GM12865 (cell line): ENCODE measurements around the gene NKTR.

Source experiments
- DNase-seq: peaks from one replicate; pipeline ENCODE4 v3.0.0; 2010; ENCODE audit warnings: low read depth
- H3K4me3 ChIP-seq: 2 replicates; pipeline ENCODE4 v1.5.1; 2011; ENCODE audit warnings: mild to moderate bottlenecking, low read depth, low read length, control low read depth
- TF ChIP-seq, protein P1 (sequence below): IDR thresholded peaks from 2 replicates; pipeline ENCODE4 v1.5.1; 2011; ENCODE audit warnings: low read length, control low read depth, low read depth, inconsistent platforms; ENCODE audit not compliant: insufficient read depth; ENCODE audit errors: missing control alignments

Gene NKTR

DNA sequence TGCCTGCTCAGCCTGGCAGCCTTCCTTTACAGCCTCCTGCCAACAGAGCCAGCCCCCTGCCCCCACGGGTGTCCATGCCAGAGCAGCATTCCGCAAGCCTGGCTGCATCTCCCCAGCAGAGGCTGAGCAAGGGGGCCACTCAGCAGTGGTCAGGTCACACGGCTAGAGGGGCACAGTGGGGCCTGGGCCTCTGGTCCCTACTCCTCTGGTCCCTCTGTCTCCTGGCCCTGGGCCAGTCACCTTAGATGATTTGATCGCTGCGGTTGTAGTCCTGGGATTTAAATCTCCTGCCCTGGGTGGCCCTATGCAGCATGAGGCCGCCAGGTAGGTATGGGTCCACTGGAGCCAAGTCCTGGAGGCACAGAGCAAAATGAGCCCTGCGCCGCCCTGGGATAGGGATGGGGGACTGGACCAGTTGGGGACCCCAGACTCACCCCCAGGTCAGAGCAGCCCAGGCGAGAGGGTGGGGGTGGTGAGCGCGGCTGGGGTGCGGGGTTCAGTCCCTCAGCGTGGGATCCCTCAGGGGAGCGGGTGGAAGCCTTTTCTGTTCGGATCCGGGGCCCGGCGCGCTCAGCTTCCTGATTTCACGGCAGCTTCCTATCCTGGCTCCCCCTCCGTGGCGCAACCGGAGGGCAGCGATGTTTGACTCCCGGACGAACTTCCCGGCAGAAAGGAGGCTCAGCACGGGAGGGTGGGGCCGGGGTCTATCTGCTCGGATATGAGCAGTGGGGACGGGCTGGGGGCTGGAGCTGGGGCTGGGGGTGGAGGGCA lies 53.3 kb downstream of the NKTR start, which contains the start of gene ZBTB47:
ZBTB47 (plus strand) TSS at position 138 of the 771 bp plus-strand sequence. CDS start 4,659 bp downstream, outside the sequence.
- peak within 1 kb of the TSS; percentile 34 for H3K4me3 ChIP-seq
- TF ChIP-seq, protein P1, sequence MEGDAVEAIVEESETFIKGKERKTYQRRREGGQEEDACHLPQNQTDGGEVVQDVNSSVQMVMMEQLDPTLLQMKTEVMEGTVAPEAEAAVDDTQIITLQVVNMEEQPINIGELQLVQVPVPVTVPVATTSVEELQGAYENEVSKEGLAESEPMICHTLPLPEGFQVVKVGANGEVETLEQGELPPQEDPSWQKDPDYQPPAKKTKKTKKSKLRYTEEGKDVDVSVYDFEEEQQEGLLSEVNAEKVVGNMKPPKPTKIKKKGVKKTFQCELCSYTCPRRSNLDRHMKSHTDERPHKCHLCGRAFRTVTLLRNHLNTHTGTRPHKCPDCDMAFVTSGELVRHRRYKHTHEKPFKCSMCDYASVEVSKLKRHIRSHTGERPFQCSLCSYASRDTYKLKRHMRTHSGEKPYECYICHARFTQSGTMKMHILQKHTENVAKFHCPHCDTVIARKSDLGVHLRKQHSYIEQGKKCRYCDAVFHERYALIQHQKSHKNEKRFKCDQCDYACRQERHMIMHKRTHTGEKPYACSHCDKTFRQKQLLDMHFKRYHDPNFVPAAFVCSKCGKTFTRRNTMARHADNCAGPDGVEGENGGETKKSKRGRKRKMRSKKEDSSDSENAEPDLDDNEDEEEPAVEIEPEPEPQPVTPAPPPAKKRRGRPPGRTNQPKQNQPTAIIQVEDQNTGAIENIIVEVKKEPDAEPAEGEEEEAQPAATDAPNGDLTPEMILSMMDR: no peak
- DNase-seq: no peak

DNA sequence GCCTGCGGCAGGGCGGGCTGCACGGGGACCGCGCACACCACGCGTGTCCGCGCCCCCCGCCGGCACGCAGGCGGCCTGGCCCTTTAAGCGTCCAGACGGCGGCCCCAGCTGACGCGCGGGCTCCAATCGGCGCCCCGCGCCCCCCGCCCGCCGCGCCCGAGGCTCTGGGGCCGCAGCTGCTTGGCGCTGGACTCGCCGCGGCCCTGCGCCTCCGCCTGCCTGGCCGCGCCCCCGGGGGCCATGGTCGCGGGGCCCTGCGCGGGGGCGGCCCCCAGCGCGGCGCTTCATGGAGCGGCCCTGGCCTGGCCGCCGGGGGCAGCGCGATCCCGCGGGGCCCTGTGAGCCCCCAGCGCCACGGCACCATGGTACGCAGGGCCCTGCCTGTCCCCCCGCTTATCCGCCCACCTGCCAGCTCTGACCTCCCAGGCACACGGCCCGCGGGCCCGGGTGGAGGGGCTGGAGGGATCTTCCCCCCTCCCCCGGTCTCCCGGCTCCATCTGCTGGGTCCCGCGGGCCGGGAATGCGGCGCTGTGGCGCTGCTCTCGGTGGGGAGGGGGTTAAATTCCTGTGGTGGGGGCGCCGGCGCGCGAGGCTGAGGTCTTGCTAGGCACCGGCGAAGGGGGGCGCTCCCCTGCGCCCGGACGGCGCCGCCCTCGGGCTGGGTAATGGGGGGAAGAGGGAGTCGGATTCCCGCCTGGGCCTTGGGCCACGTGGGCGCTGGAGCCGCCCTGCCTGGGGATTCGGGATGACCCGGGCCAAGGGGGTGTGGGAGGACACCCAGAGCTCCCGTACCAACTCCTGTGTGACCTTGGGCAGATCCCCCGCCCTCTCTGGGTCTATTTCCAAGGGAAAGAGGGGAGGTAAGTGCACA lies 54.1 kb downstream of the NKTR start:
- TF ChIP-seq, protein P1: no peak
- H3K4me3 ChIP-seq: peak overlapping the region; percentile 34
- DNase-seq: no peak

DNA sequence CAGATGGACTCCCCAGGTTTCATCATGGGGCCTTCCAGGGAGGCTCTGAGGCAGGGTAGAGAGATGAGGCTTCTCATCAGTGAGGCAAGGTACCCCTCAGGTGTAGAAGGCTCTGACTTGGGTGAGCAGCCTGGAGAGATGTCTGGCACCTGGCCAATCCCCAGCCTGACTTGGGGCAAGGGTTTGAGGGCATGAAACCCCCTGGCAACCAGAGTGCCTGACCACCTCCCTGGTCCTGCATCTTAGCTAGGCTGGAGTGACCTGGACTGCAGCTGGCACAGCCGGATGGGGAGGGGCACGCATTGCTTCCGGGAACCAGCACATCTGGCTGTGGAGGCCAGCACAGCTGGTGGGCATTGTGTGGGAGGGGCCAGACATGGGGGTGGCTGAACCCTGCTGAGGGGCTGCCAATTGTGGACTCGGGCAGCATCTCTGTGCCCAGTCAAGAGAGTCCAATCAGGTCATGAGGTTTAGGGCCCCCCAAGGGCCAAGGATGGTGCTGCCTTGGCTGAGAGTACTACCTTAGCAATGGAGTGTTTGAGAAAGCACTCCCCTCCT lies 54.9 kb downstream of the NKTR start:
- TF ChIP-seq, protein P1: no peak
- H3K4me3 ChIP-seq: no peak overlapping the region

DNA sequence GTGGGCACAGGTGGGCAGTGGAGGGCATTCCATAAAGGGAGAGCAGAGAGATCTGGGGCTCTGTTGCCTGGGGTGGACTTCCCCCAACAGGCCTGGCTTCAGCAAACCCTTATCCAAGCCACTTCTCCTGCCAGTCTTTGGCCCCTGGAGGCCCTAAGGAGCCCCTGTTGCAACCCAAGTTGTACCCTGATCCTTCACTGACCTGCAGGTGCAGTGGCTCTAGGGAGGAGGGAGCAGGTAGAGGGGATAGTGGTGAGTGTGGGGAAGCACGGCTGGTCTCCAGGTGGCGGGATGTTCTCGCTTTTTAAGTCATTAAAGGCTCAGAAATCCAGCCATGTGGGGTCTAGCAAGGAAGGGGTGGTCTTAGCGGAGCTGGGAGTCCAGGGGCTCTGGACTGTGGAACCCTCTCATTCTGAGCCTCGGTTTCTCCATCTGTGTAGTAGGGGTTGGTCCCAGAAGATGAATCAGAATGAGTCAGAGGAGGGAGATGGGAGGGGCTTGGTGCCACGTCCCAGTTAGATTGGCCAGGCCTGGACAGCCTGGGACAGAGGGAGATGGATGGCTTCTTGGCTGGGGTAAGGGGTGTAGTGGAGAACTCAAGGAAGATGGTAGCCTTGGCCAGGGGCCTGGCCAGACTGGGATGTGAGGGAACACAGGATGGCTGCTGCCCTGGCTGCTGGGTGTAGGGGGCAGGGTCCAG lies 55.6 kb downstream of the NKTR start:
- no peak for DNase-seq
- TF ChIP-seq, protein P1: no peak
- no peak overlapping the region for H3K4me3 ChIP-seq

More for the DNA sequence above, 54.9 kb downstream of the NKTR start:
- DNase-seq: no peak

DNA sequence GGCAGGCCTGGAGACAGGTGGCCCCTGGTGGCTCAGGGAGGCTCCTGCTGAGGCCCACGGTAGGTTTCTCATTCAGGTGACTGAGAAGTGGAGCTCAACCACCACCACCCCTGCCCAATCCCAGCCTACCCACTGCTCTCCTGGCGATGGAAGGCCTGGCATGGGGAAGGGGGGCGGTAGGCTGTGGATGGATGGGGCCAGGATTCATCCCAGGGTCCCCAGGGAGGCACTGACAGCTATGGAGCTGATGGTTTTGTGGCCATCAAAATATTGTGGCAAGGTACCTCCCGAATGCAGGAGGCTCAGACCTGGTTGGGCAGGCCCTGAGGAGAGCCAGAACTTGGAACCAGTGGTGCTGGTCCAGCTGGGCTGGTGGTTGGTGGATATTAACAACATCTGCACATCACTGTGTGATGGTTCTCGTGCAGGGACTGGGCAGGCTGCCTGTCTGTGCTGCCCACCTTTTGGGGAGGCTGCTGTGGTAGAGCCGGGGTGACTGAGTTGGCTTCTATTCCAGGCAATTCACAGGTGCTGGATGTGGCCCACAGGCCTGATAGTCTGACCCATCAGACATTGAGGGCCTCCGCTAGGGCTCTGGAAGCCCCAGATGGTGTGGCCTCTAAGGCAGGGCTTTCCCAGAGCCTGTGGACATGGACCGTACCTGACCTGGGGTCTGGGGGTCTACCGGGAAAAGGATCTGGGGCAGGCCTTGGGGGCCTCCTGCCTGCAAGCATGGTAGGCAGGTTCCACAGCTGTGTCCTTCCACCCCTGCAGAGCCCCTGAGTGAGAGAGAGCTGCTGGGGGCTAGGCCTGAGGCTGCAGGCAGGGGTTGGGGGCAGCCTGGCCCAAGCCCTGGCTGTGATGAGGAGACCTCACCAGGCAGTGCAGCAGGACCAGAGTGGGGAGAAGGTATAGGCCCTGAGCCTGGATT lies 56.5 kb downstream of the NKTR start:
- no peak for DNase-seq
- no peak overlapping the region for H3K4me3 ChIP-seq
- TF ChIP-seq, protein P1: no peak

DNA sequence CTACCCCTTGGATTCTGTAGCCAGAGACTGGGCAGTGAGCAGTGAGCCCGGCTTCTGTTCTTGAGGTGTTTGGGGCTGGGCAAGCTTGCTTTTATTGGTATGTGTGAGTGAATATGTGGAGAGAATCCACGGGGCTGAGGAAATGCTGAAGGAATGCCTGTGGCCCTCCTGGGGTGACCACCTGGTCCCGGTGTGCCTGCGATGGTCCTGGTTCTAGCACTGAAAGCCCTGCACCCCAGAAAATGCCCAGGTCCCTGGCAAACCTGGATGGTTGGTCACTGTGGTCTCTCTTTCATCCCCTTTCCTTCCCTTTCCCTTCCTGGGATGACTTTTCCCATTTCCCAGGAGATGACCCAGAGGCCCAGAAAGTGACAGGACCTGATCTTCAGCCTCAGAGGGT lies 57.2 kb downstream of the NKTR start:
- TF ChIP-seq, protein P1: no peak
- no peak for DNase-seq

More for the DNA sequence above, 57.2 kb downstream of the NKTR start:
- no peak overlapping the region for H3K4me3 ChIP-seq
